Transverse colon (tissue), 4 donors: ENCODE data around the gene TEKT2.

Experiments
- EP300 ChIP-seq: sonication (generic); formaldehyde crosslinking; IDR thresholded peaks from one replicate; pipeline ENCODE4 v1.6.1; 2017; ENCODE audit warnings: antibody characterized with exemption, low read depth
- POLR2A ChIP-seq: fragments of 450-650 bp; IDR thresholded peaks from one replicate; pipeline ENCODE4 v1.6.1; 2016; ENCODE audit warnings: antibody characterized with exemption, mild to moderate bottlenecking, moderate library complexity
- POLR2AphosphoS5 ChIP-seq, 3 donors: sonication (generic); formaldehyde crosslinking; IDR thresholded peaks; one replicate each; pipeline ENCODE4 v1.6.1; 2016; ENCODE audit warnings: antibody characterized with exemption in 3 of 3
- TF ChIP-seq, protein P1 (sequence below), 5 experiments: fragments of 200-600 bp in 3 of 5; fragments of 450-650 bp in 2 of 5; sonication (generic) in 3 of 5; IDR thresholded peaks; 1 replicate in 2 of 5; 2 replicates in 3 of 5; pipeline ENCODE4 v1.5.1; 2016 to 2017; ENCODE audit warnings: antibody characterized with exemption in 5 of 5, inconsistent platforms in 3 of 5, mild to moderate bottlenecking in 2 of 5, moderate library complexity in 1 of 5

DNA sequence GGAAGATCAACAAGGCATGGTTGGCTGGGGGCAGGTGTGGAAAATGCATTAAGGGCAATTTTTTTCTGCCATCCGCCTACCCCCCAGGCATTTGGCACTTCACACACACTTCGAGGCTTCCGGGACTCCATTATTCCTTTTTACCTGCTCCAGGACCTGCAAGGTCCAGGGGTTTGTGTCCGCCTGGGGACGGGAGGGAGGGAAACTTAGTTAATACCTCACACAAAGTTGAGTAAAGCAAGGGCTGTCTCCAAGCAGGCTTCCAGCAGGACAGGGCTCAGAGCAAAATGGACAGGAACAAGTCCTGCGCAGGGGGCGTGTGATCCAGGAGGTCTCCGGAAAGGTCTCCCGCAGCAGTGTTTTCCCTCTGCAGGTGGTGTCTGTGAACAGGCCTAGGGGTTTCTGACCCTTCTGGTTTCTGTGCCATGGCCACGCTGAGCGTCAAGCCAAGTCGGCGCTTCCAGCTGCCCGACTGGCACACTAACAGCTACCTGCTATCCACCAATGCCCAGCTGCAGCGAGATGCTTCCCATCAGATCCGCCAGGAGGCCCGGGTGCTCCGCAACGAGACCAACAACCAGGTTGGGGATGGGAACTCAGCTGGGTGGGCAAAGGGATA lies 712 bp downstream of the TEKT2 start:
- TF ChIP-seq, protein P1, sequence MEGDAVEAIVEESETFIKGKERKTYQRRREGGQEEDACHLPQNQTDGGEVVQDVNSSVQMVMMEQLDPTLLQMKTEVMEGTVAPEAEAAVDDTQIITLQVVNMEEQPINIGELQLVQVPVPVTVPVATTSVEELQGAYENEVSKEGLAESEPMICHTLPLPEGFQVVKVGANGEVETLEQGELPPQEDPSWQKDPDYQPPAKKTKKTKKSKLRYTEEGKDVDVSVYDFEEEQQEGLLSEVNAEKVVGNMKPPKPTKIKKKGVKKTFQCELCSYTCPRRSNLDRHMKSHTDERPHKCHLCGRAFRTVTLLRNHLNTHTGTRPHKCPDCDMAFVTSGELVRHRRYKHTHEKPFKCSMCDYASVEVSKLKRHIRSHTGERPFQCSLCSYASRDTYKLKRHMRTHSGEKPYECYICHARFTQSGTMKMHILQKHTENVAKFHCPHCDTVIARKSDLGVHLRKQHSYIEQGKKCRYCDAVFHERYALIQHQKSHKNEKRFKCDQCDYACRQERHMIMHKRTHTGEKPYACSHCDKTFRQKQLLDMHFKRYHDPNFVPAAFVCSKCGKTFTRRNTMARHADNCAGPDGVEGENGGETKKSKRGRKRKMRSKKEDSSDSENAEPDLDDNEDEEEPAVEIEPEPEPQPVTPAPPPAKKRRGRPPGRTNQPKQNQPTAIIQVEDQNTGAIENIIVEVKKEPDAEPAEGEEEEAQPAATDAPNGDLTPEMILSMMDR (IDR thresholded peaks at IDR 0.05), result no peak
- TF ChIP-seq POLR2A, result no peak
- no peak for TF ChIP-seq POLR2AphosphoS5 (IDR thresholded peaks at IDR 0.05)
- no peak for TF ChIP-seq EP300
